ENCODE data around the gene FHOD3.

Gene FHOD3

DNA sequence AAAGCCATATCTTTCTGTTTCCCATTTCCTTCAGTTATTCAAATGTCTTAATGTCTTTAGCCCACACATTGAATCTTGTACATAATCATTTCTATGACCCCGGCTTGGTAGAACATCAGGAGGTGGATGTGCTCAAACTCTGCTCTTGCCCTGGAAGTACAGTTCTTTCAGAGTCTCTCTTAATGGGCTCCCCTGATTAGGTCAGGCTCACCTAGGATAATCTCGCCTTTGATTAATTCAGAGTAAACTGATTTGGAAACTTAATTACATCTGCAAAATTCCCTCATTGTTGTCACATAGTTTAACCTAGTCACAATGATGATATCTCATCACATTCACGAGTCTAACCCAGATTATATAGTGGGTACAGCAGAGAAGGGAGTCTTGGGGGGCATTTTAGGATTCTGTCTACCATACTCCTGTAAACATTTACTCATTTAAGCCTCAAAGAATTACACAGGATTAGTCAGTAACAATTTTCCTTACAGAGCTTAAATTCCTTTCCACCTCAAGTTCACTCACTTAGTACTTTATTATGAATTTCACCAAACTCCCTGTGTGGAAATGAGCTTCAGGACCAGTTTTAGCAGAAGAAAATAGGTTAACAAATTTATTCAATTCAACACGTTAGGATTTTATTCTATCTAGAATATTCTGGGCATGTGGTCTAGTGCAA lies 135.5 kb downstream of the FHOD3 start:
- no peaks in the 10 kb centered on the region for H3K9me3 ChIP-seq (ENCODE audit: control insufficient read depth, insufficient read depth, low read length)
- H3K36me3 ChIP-seq (ENCODE audit: control insufficient read depth, insufficient read depth, low read length) = no peaks in the 10 kb centered on the region
- H3K9ac ChIP-seq (ENCODE audit: low read depth, low read length) = no peak overlapping the region
- no peaks in the 10 kb centered on the region for H3K27me3 ChIP-seq (ENCODE audit: control insufficient read depth, insufficient read depth, low read length)
- H3K4me1 ChIP-seq (ENCODE audit: control insufficient read depth, insufficient read depth, low read length) = peaks cover under 1% of the 10 kb centered on the region; the same call in 1 of the 2 replicates
- H3K27ac ChIP-seq (ENCODE audit: low read depth, low read length) = no peak overlapping the region
- no peak overlapping the region for H3K4me3 ChIP-seq (ENCODE audit: low read depth, low read length)

DNA sequence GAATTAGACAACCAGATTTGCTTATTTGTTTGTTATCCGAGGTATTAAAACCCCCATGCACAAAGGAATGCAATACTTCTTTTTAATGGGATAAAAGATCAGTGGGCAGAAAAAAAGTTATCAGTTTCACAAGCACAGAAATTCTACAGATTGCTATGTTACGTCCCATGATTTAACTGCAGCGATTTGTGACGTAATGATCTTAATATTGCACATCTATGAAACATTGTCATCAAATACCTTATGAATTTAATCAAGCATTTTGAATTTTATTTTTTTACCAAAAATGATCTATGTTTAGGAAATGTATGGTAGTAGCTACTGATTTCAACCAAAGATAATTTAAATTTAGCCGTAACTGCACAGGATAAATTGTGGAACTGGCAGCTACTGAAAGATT lies 138.9 kb downstream of the FHOD3 start:
- H3K27ac ChIP-seq (ENCODE audit: low read depth, low read length) = no peak overlapping the region
- H3K9ac ChIP-seq (ENCODE audit: low read depth, low read length) = no peak overlapping the region
- H3K27me3 ChIP-seq (ENCODE audit: control insufficient read depth, insufficient read depth, low read length) = no peaks in the 10 kb centered on the region
- H3K4me3 ChIP-seq (ENCODE audit: low read depth, low read length) = no peak overlapping the region
- H3K4me1 ChIP-seq (ENCODE audit: control insufficient read depth, insufficient read depth, low read length) = peaks cover 5% of the 10 kb centered on the region; the same call in 1 of the 2 replicates
- H3K9me3 ChIP-seq (ENCODE audit: control insufficient read depth, insufficient read depth, low read length) = no peaks in the 10 kb centered on the region
- H3K36me3 ChIP-seq (ENCODE audit: control insufficient read depth, insufficient read depth, low read length) = no peaks in the 10 kb centered on the region

DNA sequence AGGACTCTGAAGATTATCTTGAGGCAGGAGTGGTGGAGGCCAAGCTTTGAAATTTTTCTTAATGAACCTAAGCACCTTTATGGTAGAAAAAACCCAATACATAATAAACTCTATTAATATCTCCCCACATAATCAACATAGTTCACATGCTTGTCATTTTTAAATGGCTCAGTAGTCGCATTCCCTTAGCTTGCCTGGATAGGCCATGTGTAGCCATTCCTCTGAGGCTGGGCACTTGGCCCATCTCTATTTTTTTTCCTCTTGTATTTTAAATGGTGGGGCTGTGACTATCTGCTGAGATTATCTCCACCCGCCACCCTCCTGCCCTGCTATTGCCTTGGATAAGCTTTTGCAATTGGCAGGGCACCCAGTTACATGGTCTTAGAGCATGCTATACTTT lies 143.1 kb downstream of the FHOD3 start:
- H3K9me3 ChIP-seq (ENCODE audit: control insufficient read depth, insufficient read depth, low read length) = no peaks in the 10 kb centered on the region; the same call in 1 of the 2 replicates
- H3K27ac ChIP-seq (ENCODE audit: low read depth, low read length) = no peak overlapping the region
- no peak overlapping the region for H3K9ac ChIP-seq (ENCODE audit: low read depth, low read length)
- H3K36me3 ChIP-seq (ENCODE audit: control insufficient read depth, insufficient read depth, low read length) = no peaks in the 10 kb centered on the region
- peaks cover 5% of the 10 kb centered on the region; the same call in 1 of the 2 replicates for H3K4me1 ChIP-seq (ENCODE audit: control insufficient read depth, insufficient read depth, low read length)
- no peaks in the 10 kb centered on the region for H3K27me3 ChIP-seq (ENCODE audit: control insufficient read depth, insufficient read depth, low read length)
- no peak overlapping the region for H3K4me3 ChIP-seq (ENCODE audit: low read depth, low read length)

DNA sequence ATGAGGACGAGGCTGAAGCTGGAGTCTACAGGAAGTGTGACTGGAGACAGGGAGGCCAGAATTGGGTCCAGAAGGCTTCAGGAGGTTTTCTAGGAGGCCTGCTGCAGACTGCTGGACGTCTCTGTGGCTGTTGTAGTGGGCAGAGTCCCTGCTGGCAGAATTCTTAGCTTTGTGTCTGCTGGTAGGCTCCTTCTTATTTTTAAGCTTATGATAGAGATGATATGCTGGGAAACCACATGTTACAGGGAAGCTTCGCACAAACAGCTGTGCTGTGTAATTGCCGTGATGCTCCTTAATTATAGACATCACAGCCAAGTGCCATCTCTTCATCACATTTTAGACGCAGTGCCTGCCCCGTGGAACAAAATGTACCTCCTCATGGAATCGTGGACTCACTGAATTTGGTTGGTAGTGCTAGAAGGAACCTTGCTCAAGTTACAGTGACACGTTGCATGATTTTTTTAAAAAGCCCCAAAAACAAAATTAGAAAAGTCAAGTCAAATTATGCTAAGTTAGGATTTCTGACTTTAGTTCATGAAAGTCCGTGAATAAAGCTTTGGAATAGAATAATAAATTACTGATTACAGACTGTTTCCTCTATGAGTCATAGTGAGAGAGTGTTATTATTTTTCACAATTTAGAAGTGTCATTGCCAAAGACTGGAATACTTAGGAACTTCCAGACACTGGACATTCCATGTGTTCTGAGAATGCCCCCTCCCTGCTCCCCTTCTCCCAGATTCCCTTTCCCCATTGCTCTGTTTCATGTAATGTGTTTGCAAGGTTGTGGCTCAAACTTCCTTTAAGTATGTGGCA lies 144.1 kb downstream of the FHOD3 start:
- Histone ChIP-seq H3K4me1 (ENCODE audit: control insufficient read depth, insufficient read depth, low read length) (peaks cover 11% of the 10 kb centered on the region; the same call in 1 of the 2 replicates), H3K4me3 (ENCODE audit: low read depth, low read length) (no peak overlapping the region), H3K36me3 (ENCODE audit: control insufficient read depth, insufficient read depth, low read length) (no peaks in the 10 kb centered on the region), H3K27ac (ENCODE audit: low read depth, low read length) (no peak overlapping the region), H3K9me3 (ENCODE audit: control insufficient read depth, insufficient read depth, low read length) (no peaks in the 10 kb centered on the region; the same call in 1 of the 2 replicates), H3K27me3 (ENCODE audit: control insufficient read depth, insufficient read depth, low read length) (no peaks in the 10 kb centered on the region), H3K9ac (ENCODE audit: low read depth, low read length) (no peak overlapping the region)

DNA sequence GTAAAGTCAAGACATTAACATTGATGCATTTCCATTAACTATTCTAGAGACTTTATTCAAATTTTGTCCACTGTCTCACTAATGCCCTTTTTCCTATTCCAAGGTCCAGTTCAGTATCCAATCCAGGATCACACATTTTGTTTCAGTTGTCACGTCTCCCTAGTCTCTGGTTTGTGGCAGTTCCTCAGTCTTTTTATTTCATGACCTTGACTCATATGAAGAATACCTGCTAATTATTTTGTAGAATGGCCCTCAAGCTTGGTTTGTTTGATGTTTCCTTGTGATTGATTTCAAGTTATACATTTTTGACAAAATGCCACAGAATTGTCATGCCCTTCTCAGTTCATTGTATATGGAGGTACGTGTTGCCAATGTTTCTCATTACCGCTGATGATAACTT lies 145.2 kb downstream of the FHOD3 start:
- H3K9me3 ChIP-seq (ENCODE audit: control insufficient read depth, insufficient read depth, low read length) = no peaks in the 10 kb centered on the region; the same call in 1 of the 2 replicates
- H3K9ac ChIP-seq (ENCODE audit: low read depth, low read length) = no peak overlapping the region
- H3K4me1 ChIP-seq (ENCODE audit: control insufficient read depth, insufficient read depth, low read length) = peaks cover 20% of the 10 kb centered on the region
- no peaks in the 10 kb centered on the region for H3K27me3 ChIP-seq (ENCODE audit: control insufficient read depth, insufficient read depth, low read length)
- no peak overlapping the region for H3K4me3 ChIP-seq (ENCODE audit: low read depth, low read length)
- no peaks in the 10 kb centered on the region for H3K36me3 ChIP-seq (ENCODE audit: control insufficient read depth, insufficient read depth, low read length)
- H3K27ac ChIP-seq (ENCODE audit: low read depth, low read length) = no peak overlapping the region

DNA sequence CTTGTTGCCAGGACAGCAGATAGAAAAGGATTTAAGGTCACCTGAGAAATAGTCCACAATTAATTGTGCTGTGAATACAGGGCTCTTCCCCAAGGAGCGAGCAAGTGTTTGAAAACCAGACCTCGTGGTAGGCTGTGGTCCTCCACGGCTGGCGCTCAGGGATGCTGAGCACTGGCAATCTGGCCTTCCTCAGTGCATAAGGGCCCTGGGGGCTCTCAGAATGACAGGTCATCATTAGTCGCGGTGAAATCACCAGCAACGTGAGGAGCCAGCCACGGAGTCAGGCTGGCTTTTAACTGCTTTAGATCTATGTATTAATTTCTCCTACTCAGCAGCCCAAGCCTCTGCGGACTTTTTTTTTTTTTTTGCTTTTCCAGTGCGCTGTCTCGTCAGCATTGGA lies 148.5 kb downstream of the FHOD3 start:
- Histone ChIP-seq H3K27me3 (ENCODE audit: control insufficient read depth, insufficient read depth, low read length) (no peaks in the 10 kb centered on the region), H3K4me1 (ENCODE audit: control insufficient read depth, insufficient read depth, low read length) (peaks cover 44% of the 10 kb centered on the region), H3K9ac (ENCODE audit: low read depth, low read length) (no peak overlapping the region), H3K9me3 (ENCODE audit: control insufficient read depth, insufficient read depth, low read length) (no peaks in the 10 kb centered on the region; the same call in 1 of the 2 replicates), H3K27ac (ENCODE audit: low read depth, low read length) (no peak overlapping the region), H3K4me3 (ENCODE audit: low read depth, low read length) (no peak overlapping the region), H3K36me3 (ENCODE audit: control insufficient read depth, insufficient read depth, low read length) (no peaks in the 10 kb centered on the region)

DNA sequence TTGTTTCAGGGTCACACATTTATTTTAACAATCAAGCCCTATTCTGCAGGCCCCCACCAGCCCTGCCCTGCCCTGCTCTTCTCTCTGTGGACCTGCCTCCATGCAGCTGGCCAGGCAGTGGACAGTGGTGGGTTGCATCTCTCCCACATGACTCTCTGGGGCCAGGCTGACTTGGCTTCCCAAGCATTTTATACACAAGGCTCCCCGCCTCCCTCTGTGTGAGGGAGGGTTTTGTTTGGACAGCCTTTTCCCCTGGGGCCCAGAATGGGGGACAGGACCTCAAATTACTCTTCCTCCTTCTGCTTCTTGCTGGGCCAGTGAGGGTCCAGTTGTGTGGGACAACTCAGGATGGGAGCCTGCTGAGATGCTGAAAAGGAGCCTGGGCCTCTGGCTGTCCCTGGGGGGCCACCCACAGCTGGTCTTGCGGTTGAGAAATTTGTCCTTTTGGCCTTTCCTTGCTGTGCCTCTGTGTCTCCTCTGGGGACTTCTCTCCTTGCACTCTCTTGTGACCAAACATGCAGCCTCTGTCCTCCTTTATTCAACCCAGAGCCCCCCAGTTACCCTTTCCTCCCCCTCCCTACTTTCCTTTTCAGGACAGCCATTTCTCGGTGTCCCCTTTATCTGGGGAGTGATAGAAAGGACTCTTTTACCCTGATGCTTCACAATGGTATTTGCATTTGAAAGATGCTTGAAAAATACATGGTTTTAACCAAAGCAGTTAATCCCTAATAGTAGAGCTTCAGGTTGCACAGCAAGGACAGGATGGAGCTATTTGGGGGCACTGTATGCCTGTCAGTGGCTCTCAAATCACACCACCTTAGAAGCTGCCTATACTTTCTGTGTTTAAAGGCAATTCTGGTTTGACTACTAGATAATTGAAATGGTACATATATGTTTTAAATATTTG lies 151.1 kb downstream of the FHOD3 start:
- Histone ChIP-seq H3K4me3 (ENCODE audit: low read depth, low read length) (peak overlapping the region; percentile 1; the same call in 1 of the 2 replicates), H3K4me1 (ENCODE audit: control insufficient read depth, insufficient read depth, low read length) (peaks cover 52% of the 10 kb centered on the region), H3K9ac (ENCODE audit: low read depth, low read length) (no peak overlapping the region), H3K36me3 (ENCODE audit: control insufficient read depth, insufficient read depth, low read length) (no peaks in the 10 kb centered on the region), H3K27me3 (ENCODE audit: control insufficient read depth, insufficient read depth, low read length) (no peaks in the 10 kb centered on the region), H3K27ac (ENCODE audit: low read depth, low read length) (peak overlapping the region; percentile 89), H3K9me3 (ENCODE audit: control insufficient read depth, insufficient read depth, low read length) (no peaks in the 10 kb centered on the region)

DNA sequence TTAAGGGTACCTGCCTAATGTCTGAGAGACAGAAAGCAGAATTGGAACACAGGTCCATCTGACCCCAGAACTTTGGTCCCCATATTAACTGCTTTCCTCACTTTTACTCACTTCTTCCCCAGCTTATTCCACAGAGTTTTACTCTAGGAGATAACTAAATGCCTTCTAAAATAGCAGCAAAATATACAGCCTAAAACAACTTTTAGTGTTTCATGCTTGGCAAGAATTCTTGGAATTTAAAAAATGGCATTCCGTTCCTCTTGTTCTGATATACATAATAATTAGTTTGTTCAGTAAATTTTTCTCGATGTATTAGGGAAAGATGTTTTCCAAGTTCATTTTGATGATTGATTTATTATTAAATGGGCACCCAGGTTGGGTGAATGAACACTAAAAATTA lies 151.9 kb downstream of the FHOD3 start:
- no peaks in the 10 kb centered on the region for H3K9me3 ChIP-seq (ENCODE audit: control insufficient read depth, insufficient read depth, low read length)
- H3K36me3 ChIP-seq (ENCODE audit: control insufficient read depth, insufficient read depth, low read length) = no peaks in the 10 kb centered on the region
- peak overlapping the region; percentile 18; the same call in 1 of the 2 replicates for H3K4me3 ChIP-seq (ENCODE audit: low read depth, low read length)
- peaks cover 52% of the 10 kb centered on the region for H3K4me1 ChIP-seq (ENCODE audit: control insufficient read depth, insufficient read depth, low read length)
- H3K27me3 ChIP-seq (ENCODE audit: control insufficient read depth, insufficient read depth, low read length) = no peaks in the 10 kb centered on the region
- peak overlapping the region; percentile 89 for H3K27ac ChIP-seq (ENCODE audit: low read depth, low read length)
- H3K9ac ChIP-seq (ENCODE audit: low read depth, low read length) = no peak overlapping the region

DNA sequence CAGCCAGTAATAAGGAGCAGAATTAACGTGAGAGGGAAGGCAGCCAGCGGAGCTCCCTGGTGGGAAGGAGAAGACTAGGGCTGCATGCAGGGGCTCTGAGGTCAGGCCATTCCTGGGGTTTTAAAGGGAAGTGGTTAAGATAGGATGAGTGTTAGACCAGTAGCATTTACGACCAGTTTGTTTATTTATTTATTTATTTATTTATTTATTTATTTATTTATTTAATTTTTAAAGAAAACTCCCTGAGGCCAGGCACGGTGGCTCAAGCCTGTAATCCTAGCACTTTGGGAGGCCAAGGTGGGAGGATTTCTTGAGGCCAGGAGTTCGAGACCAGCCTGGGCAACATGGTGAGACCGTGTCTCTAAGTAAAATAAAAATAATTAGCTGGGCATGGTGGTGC lies 152.8 kb downstream of the FHOD3 start:
- no peaks in the 10 kb centered on the region for H3K27me3 ChIP-seq (ENCODE audit: control insufficient read depth, insufficient read depth, low read length)
- peak overlapping the region; percentile 89 for H3K27ac ChIP-seq (ENCODE audit: low read depth, low read length)
- no peaks in the 10 kb centered on the region for H3K9me3 ChIP-seq (ENCODE audit: control insufficient read depth, insufficient read depth, low read length)
- no peak overlapping the region for H3K9ac ChIP-seq (ENCODE audit: low read depth, low read length)
- no peak overlapping the region for H3K4me3 ChIP-seq (ENCODE audit: low read depth, low read length)
- H3K36me3 ChIP-seq (ENCODE audit: control insufficient read depth, insufficient read depth, low read length) = no peaks in the 10 kb centered on the region
- H3K4me1 ChIP-seq (ENCODE audit: control insufficient read depth, insufficient read depth, low read length) = peaks cover 52% of the 10 kb centered on the region

DNA sequence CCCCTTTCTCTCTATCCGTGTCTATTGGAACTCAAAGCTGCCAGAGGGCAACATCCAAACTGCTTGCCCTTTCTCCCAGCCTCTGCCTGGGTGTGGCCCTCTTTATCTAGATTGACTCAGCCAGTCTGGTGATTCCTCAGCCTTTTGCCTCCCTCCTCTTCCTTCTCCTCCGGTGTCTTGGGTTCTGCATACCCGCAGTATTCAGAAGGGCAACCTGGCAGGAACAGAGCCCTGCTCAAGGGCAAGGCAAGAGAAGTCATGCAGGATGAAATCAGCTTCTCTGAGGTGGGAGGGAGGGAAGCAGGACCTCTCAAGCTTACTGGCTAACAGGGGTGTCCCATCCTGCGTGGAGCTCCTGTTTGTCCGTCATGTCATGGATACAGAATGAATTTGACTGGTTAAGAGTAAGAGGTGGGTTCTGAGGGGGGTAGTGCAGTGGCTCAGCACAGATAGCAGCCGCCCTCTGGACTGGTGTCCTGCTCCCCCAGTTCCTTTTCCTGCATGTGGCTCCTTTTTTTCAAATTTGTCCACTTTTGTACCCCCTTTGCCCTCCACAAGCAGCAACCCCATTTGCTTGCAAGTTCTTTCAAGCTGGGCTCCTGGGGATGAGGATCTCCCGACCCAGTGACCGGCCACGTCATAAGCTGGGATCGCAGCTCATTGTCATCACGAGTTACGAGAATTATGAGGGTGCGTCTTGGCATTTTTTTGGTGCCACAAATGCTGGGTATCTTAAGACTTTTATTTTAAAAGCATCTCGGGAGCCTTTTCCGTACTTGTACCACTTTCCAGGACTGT lies 154.1 kb downstream of the FHOD3 start:
- no peaks in the 10 kb centered on the region for H3K36me3 ChIP-seq (ENCODE audit: control insufficient read depth, insufficient read depth, low read length)

More for the DNA sequence above, 154.1 kb downstream of the FHOD3 start:
- Histone ChIP-seq H3K9ac (ENCODE audit: low read depth, low read length) (no peak overlapping the region), H3K27me3 (ENCODE audit: control insufficient read depth, insufficient read depth, low read length) (no peaks in the 10 kb centered on the region), H3K4me3 (ENCODE audit: low read depth, low read length) (no peak overlapping the region), H3K9me3 (ENCODE audit: control insufficient read depth, insufficient read depth, low read length) (no peaks in the 10 kb centered on the region), H3K4me1 (ENCODE audit: control insufficient read depth, insufficient read depth, low read length) (peaks cover 45% of the 10 kb centered on the region), H3K27ac (ENCODE audit: low read depth, low read length) (no peak overlapping the region)
